Measurements from ENCODE around the gene HMGCS2.

The HMGCS2 gene

DNA sequence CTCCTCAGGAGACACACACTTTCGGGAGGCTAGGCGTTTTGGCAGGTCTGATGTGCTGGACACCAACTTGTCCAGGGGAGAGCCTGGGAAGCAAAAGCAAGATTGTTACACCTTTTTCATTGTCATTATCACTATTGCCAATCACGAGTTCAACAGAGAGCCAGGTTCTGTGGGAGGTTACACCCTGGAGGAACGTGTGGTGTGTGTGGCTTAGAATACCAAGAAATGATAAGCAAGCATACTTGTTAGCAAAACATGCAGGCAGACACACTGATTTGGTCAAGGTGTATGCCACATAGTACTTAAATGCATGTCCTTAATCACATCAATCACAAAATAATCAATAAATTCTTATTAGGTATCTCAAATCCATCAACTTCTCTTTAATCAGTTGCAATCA is 16.1 kb downstream of the HMGCS2 start:
- DNase-seq, result no peak

DNA sequence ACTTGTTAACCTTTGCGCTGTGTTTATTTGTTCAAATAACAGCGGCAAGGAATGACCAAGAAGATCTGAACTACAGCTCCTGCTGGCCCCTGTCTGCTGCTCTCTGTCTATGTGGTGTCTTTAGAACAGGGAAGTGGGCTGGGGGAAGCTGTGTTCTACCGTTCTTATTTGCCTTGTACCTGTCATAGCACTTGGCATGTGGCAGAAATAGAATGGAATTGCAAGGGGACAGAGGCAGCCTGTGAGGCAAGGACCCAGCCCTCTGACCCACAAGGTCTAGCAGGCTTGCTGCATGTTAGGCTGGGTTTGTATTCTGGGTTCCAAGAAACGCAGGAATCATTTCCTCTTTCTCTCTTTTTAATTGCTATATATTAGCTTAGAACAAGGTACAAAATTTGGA is 20.7 kb downstream of the HMGCS2 start:
- no peak for DNase-seq

DNA sequence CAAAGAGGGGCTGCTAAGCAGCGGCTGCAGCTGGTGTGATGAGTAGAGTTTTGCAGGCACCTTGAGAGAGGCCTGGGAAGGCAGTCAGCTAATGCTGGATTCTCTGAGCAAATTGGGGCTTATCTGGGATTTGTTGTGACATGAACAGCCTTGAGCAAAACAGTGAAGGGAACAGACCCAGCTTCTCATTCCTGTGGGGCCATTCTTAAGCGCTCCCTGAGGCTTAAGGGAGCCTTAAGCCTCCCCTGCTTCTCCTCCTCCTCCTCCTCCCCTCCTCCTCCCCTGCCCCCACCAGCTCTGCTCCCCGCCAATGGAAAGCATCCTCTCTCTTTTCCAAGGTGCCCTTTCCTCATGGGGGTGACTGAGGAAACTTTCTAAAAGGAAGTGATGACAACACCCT is 21.3 kb downstream of the HMGCS2 start:
- DNase-seq, result no peak

DNA sequence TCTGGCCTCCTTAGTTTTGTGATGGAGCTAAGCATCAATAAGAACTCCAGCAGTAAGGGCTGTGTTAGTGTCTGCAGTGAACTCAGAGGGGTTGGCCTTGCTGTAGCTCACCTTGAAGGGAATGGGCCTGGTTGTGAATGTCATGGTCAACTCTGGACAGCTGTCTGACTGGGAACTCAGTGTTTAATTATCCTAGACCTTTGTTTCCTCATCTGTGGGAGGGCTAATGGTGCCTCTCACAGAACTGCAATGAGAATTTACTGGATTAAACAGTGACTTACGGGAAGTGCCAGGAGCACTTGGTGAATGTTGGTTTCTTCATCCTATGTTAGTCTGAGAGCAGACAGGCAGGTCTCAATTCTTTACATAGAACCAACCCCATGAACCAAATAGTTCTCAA is 23.7 kb downstream of the HMGCS2 start:
- no peak for DNase-seq

DNA sequence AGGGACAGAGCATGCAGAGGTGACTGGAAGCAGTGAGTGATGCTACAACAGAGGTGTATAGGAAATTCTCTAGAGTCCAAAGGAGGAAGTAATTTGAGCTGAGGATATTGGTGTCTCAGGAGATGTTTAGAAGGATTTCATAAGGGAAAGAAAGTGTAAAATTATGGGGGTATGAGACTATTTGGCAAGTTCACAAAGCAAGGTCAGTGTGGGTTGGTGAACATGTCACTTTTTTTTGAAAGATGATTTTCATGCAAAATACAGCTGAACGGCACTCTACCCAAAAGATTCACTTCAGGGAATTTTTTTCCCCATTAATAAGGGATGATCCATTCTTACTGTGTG is 24.1 kb downstream of the HMGCS2 start:
- DNase-seq, result no peak

DNA sequence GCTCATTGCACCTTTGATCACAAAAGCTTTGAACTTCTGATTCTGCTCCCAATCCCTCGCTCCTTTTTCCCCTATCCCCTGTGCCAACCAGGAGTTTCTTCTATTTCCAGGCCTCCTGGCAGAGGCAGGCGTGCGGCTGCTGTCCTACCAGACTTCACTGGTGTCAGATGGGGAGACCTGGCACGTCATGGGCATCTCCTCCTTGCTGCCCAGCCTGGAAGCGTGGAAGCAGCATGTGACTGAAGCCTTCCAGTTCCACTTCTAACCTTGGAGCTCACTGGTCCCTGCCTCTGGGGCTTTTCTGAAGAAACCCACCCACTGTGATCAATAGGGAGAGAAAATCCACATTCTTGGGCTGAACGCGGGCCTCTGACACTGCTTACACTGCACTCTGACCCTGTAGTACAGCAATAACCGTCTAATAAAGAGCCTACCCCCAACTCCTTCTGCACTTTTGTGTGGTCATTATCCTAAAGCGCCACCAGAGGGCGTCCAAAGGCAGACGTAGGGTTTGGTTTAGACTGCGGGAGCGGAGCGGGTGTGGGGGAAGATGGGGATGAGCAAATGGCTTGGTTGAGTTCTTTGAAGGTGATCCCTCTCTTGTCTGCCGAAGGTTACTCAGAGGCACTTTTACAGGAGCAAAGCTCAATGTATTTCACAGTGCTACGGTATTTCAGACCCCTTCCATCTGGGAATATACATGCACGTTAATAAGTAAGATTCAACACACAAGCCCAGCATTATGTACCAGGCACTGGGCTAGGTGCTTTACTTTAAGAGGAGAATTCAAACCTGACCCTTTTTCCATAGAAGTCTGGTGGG is 24.7 kb downstream of the HMGCS2 start:
- DNase-seq, result peak; percentile 27

DNA sequence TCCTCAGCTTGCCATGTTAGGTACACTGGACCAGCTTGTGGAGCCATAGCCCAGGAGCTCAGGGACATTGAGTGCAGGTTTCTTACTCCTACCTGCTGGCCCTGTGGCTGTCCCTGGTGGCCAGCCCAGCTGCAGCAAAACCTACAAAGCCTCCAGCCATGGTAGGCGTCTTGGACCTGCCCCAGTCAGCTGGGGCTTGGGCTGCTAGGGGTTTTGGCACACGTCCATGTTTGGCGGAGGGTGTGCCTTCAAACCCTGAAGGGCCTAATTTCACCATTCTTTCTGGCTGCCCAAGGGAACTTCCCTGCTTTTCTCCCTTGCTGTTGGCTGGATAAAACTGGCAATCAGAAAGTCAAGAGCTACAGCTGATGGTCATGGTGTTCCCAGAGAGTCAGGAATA is 25.4 kb downstream of the HMGCS2 start:
- no peak for DNase-seq

DNA sequence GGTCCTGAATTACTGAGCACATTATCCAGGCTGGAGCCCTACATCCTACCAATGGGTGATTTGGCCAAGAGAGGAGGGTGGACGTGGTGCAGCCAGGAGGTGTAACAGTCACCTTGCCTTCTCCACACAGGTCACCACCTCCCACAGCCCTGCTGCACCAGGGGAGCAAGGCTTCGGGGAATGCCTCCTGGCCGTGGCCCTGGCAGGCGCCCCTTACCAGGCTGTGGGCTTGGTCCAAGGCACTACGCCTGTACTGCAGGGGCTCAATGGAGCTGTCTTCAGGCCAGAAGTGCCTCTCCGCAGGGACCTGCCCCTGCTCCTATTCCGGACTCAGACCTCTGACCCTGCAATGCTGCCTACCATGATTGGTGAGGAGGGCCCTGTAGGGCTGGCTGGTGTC is 26.0 kb downstream of the HMGCS2 start:
- DNase-seq, result no peak

DNA sequence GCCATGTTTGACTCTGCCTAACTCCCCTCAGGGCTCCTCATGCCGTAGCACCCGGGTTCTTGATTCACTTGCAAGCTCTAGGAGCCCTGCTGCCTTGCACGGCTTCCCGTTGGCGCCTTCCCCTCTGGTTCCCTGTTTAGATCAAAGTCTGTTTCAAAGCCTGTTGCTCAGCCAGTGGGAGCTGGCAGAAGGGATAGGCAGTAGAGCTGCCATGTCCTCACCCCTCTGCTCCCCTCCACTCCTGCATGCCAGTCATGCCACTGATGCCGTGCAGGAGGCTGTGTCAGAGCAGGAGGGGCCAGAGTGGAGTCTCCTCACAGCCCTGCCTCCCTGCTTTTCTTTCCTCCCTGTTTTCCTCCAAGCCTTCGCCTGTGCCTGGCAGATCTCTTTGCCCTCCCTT is 26.5 kb downstream of the HMGCS2 start:
- DNase-seq, result peak; percentile 48

DNA sequence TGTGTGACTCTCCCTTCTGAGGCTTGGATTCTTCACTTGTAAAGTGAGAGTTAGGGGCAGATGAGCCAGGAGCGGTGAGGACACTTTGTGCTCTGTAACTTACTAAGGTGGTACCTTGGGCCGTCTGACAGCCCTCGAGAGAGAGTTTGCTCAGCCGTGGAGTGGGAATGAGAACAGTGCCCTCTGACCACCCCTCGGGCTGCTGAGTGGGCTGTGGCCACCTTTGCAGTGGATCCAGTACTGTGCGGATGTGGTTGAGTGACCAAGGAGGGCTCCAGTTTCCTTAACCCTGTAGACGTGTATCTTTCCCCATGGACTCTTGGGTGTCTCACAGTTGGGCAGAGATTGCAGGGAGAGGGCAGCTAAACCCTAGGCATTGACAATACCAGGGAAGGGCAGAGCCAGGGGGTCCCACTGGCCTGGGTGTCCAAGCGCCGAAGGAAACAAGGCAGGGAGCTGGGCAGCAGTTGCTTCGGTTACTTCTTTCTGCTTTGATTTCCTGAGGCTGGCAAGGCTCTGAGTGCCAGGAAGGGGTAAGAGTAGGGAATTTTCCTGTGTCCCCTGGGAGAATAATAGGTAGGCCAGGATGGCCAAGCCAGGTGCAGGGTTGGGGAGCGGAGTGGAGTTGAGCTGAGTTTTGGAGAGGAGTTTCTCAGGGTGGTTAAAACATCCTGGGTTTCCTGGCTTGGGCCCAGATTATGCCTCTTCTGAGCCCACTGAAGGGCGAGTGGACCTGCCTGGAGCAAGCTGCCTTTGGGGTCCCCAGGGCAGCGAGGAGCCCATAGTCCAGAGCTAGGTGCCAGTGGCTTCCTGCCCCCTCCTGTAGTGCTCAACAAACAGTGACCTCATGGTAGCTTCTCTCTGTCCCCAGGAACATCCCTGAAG is 27.6 kb downstream of the HMGCS2 start:
- DNase-seq, result no peak

DNA sequence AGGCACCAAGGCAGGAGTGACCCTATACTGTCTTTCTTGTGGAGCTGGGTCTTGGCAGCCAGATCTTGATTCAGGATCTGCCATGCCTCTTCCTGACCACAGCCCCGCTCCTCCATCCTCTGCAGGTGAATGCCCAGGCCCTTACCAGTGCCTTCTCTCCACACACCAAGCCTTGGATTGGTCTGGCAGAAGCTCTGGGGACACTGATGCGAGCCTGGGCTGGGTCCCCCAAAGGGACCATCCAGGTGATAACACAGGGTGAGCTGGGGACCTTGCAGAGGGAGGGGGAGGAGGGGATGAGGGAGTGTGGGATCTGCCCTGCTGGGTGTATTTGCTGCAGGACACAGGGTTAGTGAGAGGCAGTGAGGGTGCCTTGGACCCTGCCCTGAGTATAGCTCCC is 28.4 kb downstream of the HMGCS2 start:
- no peak for DNase-seq

DNA sequence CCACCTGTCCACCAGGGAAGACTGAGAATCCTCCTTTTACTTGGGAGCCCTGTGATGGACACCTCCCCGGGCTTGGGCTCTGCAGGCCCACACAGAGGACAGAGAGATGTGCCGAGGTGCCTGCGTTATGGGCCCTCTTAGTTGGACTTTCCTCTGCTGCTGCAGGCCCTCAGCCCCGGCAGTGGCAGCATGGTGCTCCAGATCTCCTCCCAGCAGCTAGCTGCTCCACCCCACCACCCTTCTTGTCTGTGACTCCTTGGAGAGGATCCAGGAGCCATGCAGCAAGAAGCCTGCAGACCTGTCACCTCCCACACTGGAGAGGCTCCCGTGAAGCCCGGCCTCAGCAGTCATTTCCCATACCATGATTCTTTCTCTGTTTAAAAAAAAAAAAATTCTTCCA is 29.6 kb downstream of the HMGCS2 start:
- DNase-seq, result no peak

DNA sequence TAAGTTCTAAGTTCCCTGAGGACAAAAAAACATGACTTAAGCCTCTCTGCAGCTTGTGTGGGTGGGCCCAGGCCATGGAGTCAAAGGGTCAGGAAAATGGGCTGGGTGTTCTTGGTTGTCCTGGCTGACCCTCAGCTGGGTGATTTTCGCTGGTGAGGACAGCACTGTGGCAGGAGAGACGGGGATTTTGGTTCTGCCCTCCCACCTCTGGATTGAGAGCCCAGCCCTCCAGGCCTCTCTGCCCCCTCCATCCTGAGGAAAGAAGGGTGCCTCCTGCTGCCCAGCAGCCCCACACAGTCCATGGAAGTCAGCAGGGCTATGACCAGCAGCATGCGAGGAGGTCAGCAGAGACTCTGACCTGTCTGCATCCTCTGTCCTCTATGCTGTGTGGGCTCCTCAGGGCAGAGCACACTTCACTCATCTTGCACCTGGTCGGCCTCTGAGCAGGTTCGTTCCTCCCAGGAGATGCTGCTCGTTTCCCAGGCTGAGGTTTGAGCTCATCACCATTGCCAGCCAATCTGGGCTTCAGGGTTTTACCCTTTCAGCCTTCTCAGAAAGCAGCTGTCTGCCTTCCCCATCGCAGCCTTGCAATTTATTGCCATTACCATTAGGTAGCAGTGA is 30.5 kb downstream of the HMGCS2 start:
- DNase-seq, result no peak

DNA sequence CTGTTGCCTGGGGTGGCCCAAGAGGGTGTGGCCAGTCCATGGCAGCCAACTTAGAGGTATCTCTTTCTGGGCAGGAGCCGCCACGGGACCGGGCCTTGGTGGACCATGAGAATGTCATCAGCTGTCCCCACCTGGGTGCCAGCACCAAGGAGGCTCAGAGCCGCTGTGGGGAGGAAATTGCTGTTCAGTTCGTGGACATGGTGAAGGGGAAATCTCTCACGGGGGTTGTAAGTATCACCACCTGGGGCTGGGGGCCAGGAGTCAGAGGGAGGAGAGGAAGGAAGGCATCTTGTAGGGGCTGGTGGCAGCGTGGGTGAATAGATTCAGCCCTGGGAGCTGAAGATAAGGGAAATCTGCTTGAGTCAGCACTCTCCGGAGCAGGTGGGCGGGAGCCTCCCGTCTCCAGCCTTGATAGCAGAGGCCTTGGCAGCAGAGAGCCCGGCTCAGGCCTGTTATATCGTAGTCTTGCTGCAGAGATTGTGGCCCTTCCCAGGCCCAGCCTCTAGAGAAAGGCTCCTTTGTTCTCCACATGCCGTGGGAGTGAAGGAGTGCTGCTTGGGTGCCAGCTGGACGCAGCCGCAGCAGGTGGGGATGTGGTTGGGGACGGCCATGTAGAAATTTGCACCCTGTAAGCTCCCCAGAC is 31.5 kb downstream of the HMGCS2 start:
- DNase-seq, result no peak

DNA sequence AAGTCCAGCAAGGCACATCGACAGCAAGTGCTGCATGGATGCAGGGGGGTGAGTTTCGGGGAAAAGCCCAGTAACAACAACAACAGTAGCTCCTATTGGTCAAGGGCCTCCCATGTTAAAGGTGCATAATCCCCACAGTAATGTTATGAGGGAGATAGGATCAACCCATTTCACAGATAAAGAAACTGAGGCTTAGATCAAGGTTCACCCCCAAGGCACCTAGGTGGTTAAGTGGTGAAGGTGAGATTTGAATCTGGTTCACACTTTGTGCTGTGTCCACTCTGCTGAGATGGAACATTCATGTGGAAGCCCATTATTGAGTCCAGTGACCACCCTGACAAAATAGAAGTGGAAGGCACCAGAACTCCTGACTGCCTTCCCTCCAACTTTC is 32.1 kb downstream of the HMGCS2 start:
- no peak for DNase-seq

DNA sequence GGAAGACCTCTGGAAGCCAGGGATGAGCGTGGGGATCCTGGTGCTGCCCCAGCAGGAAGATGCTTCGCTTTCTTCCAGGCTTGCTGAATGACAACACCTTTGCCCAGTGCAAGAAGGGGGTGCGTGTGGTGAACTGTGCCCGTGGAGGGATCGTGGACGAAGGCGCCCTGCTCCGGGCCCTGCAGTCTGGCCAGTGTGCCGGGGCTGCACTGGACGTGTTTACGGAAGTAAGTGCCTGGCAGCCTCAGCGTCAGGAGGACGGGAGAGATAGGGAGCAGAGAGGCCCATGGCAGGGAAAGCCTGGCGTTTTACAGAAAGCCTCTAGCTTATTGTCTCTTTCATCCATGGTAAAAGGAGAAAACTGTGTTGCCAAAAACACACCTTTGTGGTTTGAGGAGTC is 33.5 kb downstream of the HMGCS2 start:
- no peak for DNase-seq

DNA sequence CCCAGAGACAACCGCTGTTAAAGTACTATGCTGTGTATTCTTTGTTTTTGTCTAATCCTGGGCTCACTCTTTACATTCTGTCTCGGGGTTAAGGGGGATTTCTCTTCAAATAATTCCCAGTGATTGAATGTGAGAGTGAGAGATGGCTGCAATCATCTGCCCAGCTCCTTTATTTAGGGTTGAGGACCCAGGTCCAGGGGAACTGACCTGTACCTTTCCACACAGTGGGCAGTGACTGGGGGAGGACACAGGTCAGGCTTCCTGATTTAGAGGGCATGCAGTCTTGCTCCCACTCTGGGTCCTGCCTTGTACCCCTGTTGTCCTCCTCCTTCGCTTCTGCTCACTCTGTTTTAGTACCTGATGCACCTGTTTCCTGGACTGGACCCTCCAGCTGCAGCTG is 35.0 kb downstream of the HMGCS2 start:
- DNase-seq, result no peak

DNA sequence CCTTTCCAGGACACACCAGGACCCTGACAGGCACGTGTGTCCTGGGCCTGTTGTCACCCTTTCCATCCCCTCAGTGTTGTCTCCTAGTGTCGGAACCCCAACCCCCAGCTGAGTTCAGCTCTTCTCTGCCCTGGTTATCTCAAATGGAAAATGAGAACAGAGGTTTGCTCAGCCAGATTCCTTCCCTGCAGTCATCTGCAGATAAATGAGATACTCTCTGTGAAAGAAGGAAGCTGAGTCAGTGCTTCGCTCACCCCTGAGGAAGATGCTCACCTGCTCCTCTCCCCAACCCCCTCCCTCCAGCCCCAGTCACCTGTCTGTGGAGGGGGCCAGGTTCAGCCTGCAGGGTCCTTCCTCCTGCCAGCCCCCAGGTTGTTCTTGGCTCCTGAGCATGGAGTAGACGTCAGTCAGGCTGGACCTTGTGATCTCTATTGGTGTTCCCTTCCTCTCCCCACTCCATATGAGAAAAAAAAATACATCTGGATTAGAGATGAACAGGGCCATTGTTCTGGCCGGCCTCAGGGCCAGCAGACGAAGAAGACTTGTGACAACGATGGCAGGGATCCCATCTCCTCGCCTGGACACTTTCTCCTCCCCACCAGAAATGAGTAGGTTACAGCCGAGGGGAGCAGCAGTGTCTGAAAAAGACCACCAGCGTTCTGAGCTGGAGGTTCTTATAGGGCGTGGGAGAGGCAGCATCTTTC is 36.1 kb downstream of the HMGCS2 start:
- DNase-seq, result no peak

DNA sequence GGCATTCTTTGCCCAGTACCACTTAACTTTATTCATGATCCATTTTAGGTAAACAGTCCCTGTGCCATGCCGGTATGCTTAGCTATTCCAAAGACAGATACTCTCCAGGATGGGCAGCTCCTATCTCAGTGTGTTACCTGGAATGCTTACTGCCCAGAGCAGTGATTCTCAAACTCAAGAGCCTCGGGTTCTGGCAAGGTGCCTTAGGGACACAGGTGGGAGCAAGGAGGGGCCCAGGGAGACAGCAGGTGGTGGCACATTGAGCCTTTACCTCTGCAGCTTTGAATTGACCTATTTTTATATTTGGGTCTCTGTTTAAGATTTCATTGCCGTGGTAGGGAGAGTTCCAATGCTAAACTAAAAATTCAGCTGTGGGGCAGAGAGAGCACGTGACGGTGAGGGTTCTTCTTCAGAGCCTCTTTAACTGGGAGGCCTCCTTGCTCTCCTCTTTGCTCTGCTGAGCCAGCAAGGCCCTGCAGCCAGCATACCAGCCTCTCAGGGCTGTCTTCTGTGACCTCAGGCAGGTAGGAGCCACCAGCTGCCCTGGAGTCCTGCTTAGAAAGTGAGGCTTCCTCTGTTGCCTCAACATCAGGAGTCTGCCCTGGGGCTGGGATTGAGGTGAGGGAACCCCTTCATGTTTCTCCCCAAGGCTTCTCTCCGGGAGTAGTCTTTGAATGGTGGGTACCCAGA is 36.8 kb downstream of the HMGCS2 start:
- no peak for DNase-seq

DNA sequence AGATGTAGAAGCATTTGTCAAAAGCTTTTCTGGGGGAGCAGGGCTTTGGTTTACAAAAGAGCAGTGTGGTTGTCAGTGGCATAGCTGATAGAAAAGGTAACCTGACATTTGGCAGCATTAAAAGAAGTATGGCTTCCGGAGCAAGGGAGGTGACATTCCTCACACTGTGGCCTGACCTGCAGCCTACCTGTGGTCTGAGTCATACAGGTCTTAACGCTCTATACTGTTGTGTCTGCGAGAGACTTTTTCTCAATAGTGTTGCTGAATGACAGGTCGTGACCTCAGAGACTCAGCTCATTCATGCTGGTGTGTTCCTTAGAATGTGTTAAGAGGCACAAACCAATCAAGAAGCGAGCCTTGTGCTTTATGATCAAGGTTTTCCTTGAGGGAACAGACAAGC is 37.6 kb downstream of the HMGCS2 start:
- no peak for DNase-seq

DNA sequence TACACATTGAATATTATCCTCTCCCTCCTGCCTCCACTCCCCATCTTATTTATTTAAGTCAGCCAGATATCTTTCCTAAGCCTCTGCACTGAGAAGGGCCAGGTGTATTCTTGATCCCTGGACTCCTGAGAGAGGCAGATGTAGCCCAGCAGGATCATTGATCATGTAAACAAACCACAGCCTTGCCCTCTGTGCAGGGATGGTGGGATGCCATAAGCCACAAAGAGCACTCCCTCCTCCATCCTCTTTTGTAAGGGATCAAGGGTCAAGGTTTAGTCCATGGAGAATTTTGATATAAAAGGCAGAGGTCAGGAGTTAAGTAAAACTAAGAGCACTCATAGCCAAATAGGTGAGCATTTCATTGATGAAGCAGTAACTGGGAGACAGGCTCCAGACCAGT is 39.7 kb downstream of the HMGCS2 start:
- no peak for DNase-seq

DNA sequence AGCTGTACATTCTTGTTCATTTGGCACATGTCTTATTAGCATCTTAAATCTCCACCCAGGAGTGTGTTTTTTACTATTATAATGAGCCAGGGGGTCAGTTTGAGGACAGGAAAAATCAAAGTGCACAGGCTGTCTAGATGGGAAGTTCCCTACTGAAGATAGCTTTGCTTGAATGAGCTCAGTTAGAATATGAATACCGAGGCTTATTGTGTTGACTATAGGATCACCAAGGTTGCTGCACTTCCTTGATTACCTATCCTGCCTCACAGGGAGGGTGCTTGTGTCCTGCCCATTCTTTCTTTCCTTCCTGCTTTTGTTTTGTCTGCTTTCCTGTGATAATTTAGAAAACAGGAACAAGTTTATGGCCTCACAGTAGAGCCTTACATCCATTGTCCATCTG is 40.7 kb downstream of the HMGCS2 start:
- DNase-seq, result no peak

All from NCI-H226 (cell line).